VCaP (cell line): ENCODE results near the gene GARRE1.

ENCODE experiments used
- H3K27ac ChIP-seq: fragments of 450-650 bp; 2 replicates; pipeline ENCODE4 v1.5.1; 2017
- CTCF ChIP-seq: fragments of 450-650 bp; conservative IDR thresholded peaks from 2 replicates; pipeline ENCODE4 v1.5.1; 2017; ENCODE audit warnings: mild to moderate bottlenecking, moderate library complexity

The GARRE1 gene

GRCh38 chr19:34291235-34291634, 36.9 kb downstream of the GARRE1 start:
- H3K27ac ChIP-seq: no peak overlapping the region
- TF ChIP-seq CTCF: no peak

- H3K27ac ChIP-seq: no peak overlapping the region
Observed at GRCh38 chr19:34295103-34295502, 40.7 kb downstream of the GARRE1 start.

GRCh38 chr19:34298891-34299520, 44.7 kb downstream of the GARRE1 start:
- H3K27ac ChIP-seq: peak overlapping the region; percentile 95
- no peak for TF ChIP-seq CTCF

More at GRCh38 chr19:34295103-34295502, 40.7 kb downstream of the GARRE1 start:
- no peak for TF ChIP-seq CTCF

GRCh38 chr19:34299576-34299975, 45.2 kb downstream of the GARRE1 start:
- TF ChIP-seq CTCF: no peak

GRCh38 chr19:34300380-34300779, 46.0 kb downstream of the GARRE1 start:
- peak overlapping the region; percentile 95 for H3K27ac ChIP-seq
- no peak for TF ChIP-seq CTCF

More at GRCh38 chr19:34299576-34299975, 45.2 kb downstream of the GARRE1 start:
- peak overlapping the region; percentile 95 for H3K27ac ChIP-seq

- TF ChIP-seq CTCF: no peak
- peak overlapping the region; percentile 95 for H3K27ac ChIP-seq
Observed at GRCh38 chr19:34300962-34301361, 46.6 kb downstream of the GARRE1 start.
